GM21723 (cell line): ENCODE results near the gene PPIL4.
"Not testable (repeated sequence)": the region's sequence is repeated elsewhere in the genome, so short reads cannot be mapped to it uniquely, and the experiment has no call there.

Experiments used
- ATAC-seq: cut with Tn5 transposase; IDR thresholded peaks from one replicate; pipeline ENCODE4 v1.9.1; 2021; ENCODE audit warnings: mild to moderate bottlenecking, moderate library complexity; ENCODE audit not compliant: unreplicated experiment

PPIL4 gene

GRCh38 chr6:149462712-149463111, 83.1 kb downstream of the PPIL4 start:
- not testable (repeated sequence) for ATAC-seq

DNA sequence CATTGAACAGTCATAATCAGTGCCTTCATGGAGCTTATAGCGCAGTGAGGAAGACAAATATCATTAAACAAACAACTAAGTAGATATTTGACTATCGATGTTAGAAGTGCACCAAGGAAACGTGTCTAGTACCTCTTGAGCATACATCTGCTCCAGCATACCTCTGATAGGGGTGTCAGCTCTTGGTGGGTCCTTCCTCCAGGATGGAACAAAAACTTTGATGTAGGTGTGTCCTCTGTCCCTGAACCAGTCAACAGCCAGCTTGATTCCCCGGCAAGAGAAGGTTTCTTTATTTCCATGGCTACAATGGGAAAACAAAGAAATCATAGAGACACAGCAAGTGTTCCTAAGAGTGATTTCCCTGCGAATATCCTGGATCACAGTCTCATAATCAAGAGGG, 84.2 kb downstream of the PPIL4 start:
- ATAC-seq, result no peak

GRCh38 chr6:149460249-149460648, 85.6 kb downstream of the PPIL4 start:
- ATAC-seq, result not testable (repeated sequence)

GRCh38 chr6:149459761-149460160, 86.1 kb downstream of the PPIL4 start:
- no peak for ATAC-seq

GRCh38 chr6:149458806-149459205, 87.0 kb downstream of the PPIL4 start:
- no peak for ATAC-seq

GRCh38 chr6:149458196-149458595, 87.6 kb downstream of the PPIL4 start:
- ATAC-seq, result no peak

GRCh38 chr6:149457316-149457884, 88.4 kb downstream of the PPIL4 start:
- no peak for ATAC-seq

DNA sequence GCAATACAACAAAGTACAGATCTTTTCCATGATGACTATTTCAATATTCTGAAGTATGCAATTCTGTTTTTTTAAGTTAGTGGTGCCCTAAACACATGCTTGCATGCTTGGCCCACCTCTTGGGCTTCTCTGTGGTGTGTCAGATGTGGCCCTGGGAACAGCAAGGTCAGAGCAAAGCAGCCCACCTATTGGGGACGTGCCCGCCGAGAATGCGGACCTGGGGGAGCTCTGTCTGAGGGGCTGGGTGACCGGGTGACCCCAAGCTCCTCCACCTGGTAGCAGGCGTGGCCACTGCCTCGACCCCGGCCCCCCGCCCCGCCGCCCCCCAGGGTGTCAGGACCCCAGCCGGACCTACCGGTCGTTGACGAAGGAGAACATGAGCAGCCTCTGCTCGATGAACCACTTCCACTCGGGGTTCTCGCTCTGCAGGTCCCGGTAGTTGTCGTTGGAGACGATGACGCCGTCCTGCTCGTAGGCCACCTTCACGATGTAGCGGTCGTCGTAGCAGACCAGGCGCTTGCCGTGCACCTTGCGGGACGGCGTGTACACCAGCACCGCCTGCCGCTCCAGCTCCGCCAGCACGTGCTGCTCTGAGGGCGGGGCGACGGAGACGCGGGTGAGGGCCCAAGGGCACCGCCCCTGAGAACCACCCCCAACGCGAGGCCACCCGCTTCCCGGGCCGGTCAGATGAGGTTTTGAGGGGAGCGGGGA, 89.4 kb downstream of the PPIL4 start:
- ATAC-seq, result no peak

- no peak for ATAC-seq
Measured at GRCh38 chr6:149455031-149455732, 90.7 kb downstream of the PPIL4 start.
